Measurements from ENCODE around the gene C9orf50.

Gene C9orf50

GRCh38 chr9:129586685-129587084, 34.2 kb downstream of the C9orf50 start:
- DNase-seq: no peak

GRCh38 chr9:129586245-129586644, 34.7 kb downstream of the C9orf50 start:
- DNase-seq: no peak

GRCh38 chr9:129585352-129585751, 35.5 kb downstream of the C9orf50 start:
- DNase-seq: no peak

GRCh38 chr9:129584136-129584535, 36.8 kb downstream of the C9orf50 start:
- peak; percentile 59 for DNase-seq

GRCh38 chr9:129583308-129584038, 37.4 kb downstream of the C9orf50 start:
- DNase-seq: no peak

GRCh38 chr9:129582855-129583254, 38.0 kb downstream of the C9orf50 start:
- DNase-seq: peak; percentile 32

- DNase-seq: no peak
Measured at GRCh38 chr9:129581505-129582189, 39.3 kb downstream of the C9orf50 start.

- DNase-seq: no peak
Measured at GRCh38 chr9:129580211-129580915, 40.5 kb downstream of the C9orf50 start.

- DNase-seq: no peak
Measured at GRCh38 chr9:129579294-129579693, 41.6 kb downstream of the C9orf50 start.

- no peak for DNase-seq
Measured at GRCh38 chr9:129576546-129577543, 44.1 kb downstream of the C9orf50 start.

- no peak for DNase-seq
Measured at GRCh38 chr9:129575818-129576217, 45.1 kb downstream of the C9orf50 start.

- no peak for DNase-seq
Measured at GRCh38 chr9:129574911-129575585, 45.9 kb downstream of the C9orf50 start.

- DNase-seq: no peak
Measured at GRCh38 chr9:129573977-129574376, 46.9 kb downstream of the C9orf50 start.

- no peak for DNase-seq
Measured at GRCh38 chr9:129572517-129572916, 48.4 kb downstream of the C9orf50 start.

GRCh38 chr9:129572052-129572425, 48.9 kb downstream of the C9orf50 start:
- DNase-seq: no peak

- no peak for DNase-seq
Measured at GRCh38 chr9:129571298-129572051, 49.4 kb downstream of the C9orf50 start.

- DNase-seq: peak; percentile 22
Measured at GRCh38 chr9:129570450-129571297, 50.2 kb downstream of the C9orf50 start.

GRCh38 chr9:129569502-129570449, 51.1 kb downstream of the C9orf50 start:
- no peak for DNase-seq

All from stimulated activated CD4-positive, alpha-beta T cell treated with anti-CD3 and anti-CD28 coated beads, Interleukin-1b, Interleukin-23, amount 100 ng/mL, for 48 hours (primary cell).